Glutamatergic neuron (in vitro differentiated cells): ENCODE measurements around the gene HIVEP2. TPM values are rescaled to one million over a fixed set of nuclear protein-coding genes. Genes with fewer than 3 reads are reported as not detected.

ENCODE experiments used
- DNase-seq: peaks from one replicate; pipeline ENCODE4 v3.0.0; 2022
- H3K27ac Mint-ChIP-seq: one replicate; pipeline ENCODE4 v1.8.0; 2020; ENCODE audit warnings: mild to moderate bottlenecking, mixed read lengths, inconsistent platforms; ENCODE audit not compliant: unreplicated experiment
- H3K27me3 Mint-ChIP-seq: one replicate; pipeline ENCODE4 v1.8.0; 2020; ENCODE audit warnings: mild to moderate bottlenecking, moderate library complexity, mixed read lengths, inconsistent platforms; ENCODE audit not compliant: unreplicated experiment
- H3K36me3 Mint-ChIP-seq: one replicate; pipeline ENCODE4 v1.8.0; 2020; ENCODE audit warnings: mild to moderate bottlenecking, mixed read lengths, inconsistent platforms; ENCODE audit not compliant: unreplicated experiment
- H3K4me1 Mint-ChIP-seq: one replicate; pipeline ENCODE4 v1.8.0; 2020; ENCODE audit warnings: mild to moderate bottlenecking, low read depth, mixed read lengths, inconsistent platforms; ENCODE audit not compliant: unreplicated experiment
- H3K4me3 Mint-ChIP-seq: one replicate; pipeline ENCODE4 v1.8.0; 2020; ENCODE audit warnings: mild to moderate bottlenecking, mixed read lengths, inconsistent platforms; ENCODE audit not compliant: unreplicated experiment
- H3K9me3 Mint-ChIP-seq: one replicate; pipeline ENCODE4 v1.8.0; 2020; ENCODE audit warnings: mild to moderate bottlenecking, moderate library complexity, mixed read lengths, inconsistent platforms; ENCODE audit not compliant: unreplicated experiment
- total RNA-seq: library from RNA; stranded (reverse); fragmentation: NEBNext Ultra II Directional; extraction: Animal tissue kit (Norgen Biotek cat#: 25700); gene quantifications from one replicate; pipeline ENCODE4 v1.2.1, GENCODE V29; 2021; ENCODE audit not compliant: unreplicated experiment
- TF ChIP-seq, protein P1 (sequence below): fragments of 200-600 bp; sonication (generic); IDR thresholded peaks from one replicate; pipeline ENCODE4 v1.5.0; 2021; ENCODE audit not compliant: partially characterized antibody, unreplicated experiment

The HIVEP2 gene
- total RNA-seq, 1 donor from 2014 or later, result 2.6 TPM

DNA sequence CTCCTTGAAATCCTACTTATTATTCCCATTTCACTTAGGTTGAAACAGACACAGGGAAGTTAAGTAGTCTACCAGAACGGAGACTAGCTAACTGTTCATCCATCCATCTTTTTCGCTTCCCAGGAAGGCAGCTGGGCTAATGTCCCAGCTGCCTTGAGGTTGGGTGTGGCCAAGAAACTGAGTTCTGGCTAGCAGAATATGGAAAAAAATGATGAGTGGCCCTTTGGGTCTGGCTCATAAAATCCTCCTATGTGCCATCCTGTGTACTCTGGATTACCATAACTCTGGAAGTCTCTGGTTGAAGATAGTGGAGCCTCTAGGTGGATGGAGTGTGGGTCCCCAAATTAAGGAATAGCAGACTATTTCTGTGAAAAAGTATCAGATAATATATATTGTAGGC is 206.2 kb downstream of the HIVEP2 start:
- Mint-ChIP-seq H3K9me3 (no peaks in the 10 kb centered on the region), H3K27me3 (peaks cover 1% of the 10 kb centered on the region), H3K4me1 (peaks cover 1% of the 10 kb centered on the region), H3K27ac (no peak overlapping the region), H3K4me3 (no peak overlapping the region), H3K36me3 (no peaks in the 10 kb centered on the region)
- DNase-seq, result no peak
- TF ChIP-seq, protein P1, sequence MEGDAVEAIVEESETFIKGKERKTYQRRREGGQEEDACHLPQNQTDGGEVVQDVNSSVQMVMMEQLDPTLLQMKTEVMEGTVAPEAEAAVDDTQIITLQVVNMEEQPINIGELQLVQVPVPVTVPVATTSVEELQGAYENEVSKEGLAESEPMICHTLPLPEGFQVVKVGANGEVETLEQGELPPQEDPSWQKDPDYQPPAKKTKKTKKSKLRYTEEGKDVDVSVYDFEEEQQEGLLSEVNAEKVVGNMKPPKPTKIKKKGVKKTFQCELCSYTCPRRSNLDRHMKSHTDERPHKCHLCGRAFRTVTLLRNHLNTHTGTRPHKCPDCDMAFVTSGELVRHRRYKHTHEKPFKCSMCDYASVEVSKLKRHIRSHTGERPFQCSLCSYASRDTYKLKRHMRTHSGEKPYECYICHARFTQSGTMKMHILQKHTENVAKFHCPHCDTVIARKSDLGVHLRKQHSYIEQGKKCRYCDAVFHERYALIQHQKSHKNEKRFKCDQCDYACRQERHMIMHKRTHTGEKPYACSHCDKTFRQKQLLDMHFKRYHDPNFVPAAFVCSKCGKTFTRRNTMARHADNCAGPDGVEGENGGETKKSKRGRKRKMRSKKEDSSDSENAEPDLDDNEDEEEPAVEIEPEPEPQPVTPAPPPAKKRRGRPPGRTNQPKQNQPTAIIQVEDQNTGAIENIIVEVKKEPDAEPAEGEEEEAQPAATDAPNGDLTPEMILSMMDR, result no peak

DNA sequence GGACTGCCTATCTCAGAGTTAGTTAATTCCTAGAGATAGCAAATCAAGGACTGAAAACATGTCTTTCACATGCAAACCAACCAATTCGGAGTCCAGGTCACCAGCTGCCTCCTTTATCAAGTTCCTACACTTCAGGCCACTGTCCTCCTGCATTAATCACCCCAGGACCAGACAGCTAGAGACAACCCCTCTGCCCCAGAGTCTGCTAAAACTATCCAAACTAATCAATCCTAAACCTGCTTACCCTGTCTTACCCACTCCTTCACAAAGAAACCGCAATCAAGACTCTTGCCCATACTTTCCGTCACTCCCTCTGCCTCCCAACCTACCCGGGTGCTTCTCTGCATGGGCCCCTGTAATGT is 207.0 kb downstream of the HIVEP2 start:
- H3K9me3 Mint-ChIP-seq, result no peaks in the 10 kb centered on the region
- TF ChIP-seq, protein P1, result no peak
- no peaks in the 10 kb centered on the region for H3K36me3 Mint-ChIP-seq
- H3K4me1 Mint-ChIP-seq, result peaks cover 1% of the 10 kb centered on the region
- no peak overlapping the region for H3K4me3 Mint-ChIP-seq
- H3K27me3 Mint-ChIP-seq, result peaks cover 1% of the 10 kb centered on the region
- H3K27ac Mint-ChIP-seq, result peak overlapping the region; percentile 24
- DNase-seq, result no peak

DNA sequence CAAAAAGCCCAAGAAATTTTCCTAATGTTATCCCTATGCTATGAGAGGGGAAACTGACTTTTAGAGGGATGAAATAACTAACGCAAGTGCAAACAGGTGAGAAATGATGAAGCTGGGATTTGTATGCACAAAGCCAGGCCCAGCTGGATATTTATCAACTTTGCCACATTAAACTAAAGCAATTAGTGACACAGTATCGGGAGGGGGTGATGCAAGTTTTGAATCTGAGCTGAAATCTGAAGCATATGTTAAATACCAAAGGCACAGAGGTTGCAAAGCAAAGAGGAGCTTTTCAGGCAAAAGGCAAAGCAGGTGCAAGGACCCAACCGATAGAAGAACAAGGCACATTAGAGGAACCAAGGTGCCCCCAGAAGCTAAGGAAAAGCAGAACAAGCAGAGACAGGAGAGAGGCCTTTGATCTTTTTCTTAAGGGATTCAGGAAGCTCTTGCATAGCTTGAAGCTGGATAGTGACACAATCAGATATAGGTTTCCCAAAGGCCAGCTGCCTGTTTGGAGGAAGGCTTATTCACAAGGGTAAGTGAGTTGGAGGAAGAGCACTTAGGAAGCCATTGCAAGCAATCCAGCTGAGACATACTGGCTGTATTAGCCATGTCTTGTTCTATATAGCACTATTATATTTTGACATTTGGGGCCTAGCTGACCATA is 207.5 kb downstream of the HIVEP2 start:
- no peak overlapping the region for H3K4me3 Mint-ChIP-seq
- peak overlapping the region; percentile 44 for H3K27ac Mint-ChIP-seq
- no peaks in the 10 kb centered on the region for H3K36me3 Mint-ChIP-seq
- H3K27me3 Mint-ChIP-seq, result peaks cover 1% of the 10 kb centered on the region
- no peak for DNase-seq
- TF ChIP-seq, protein P1, result no peak
- peaks cover 1% of the 10 kb centered on the region for H3K4me1 Mint-ChIP-seq
- H3K9me3 Mint-ChIP-seq, result no peaks in the 10 kb centered on the region

DNA sequence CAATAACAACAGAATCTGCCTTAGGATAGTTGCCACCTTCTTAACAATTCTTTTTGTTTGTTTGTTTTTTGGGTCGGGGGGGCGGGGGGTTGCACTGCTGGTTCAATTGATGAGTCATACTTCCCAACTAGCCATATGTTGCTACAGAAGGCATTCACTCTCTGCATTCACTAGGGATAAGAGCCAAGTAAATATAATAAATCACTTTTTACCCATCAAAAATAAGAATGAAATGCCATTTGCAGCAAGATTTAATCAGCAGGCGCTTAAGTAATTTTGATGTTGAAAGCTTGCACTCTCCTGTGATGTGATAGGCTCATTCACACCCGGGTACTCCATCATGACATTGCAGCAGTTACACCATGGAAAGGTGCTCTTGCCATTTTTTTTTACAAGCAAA is 209.8 kb downstream of the HIVEP2 start:
- Mint-ChIP-seq H3K27me3 (peaks cover 1% of the 10 kb centered on the region), H3K4me1 (peaks cover 1% of the 10 kb centered on the region), H3K27ac (no peak overlapping the region), H3K4me3 (no peak overlapping the region), H3K9me3 (no peaks in the 10 kb centered on the region), H3K36me3 (no peaks in the 10 kb centered on the region)
- DNase-seq, result no peak
- TF ChIP-seq, protein P1, result no peak

DNA sequence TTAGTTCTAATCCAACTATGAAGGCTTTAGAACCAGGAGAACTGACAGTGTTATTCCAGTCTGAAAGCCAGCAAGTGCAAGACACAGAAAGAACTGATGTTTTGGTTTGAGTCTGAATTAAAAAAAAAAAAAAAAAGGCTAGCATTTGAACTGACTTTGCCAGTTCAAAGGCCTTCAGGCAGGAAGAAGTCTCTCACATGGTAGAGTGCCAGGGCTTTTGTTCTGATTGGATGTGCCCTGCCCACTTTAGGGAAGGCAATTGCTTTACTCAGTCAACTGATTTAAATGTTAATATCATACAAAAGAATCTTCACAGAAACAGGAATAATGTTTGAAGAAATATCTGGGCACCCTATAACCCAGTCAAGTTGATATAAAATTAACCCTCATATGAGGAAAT is 212.2 kb downstream of the HIVEP2 start:
- peaks cover 1% of the 10 kb centered on the region for H3K4me1 Mint-ChIP-seq
- peaks cover 1% of the 10 kb centered on the region for H3K27me3 Mint-ChIP-seq
- H3K27ac Mint-ChIP-seq, result no peak overlapping the region
- H3K9me3 Mint-ChIP-seq, result no peaks in the 10 kb centered on the region
- no peak overlapping the region for H3K4me3 Mint-ChIP-seq
- DNase-seq, result no peak
- TF ChIP-seq, protein P1, result no peak
- no peaks in the 10 kb centered on the region for H3K36me3 Mint-ChIP-seq
